CD4-positive, alpha-beta T cell treated with Interleukin-17A for 1 hour (primary cell): ENCODE results near the gene VPS39.

Experiments used
- DNase-seq: peaks from one replicate; pipeline ENCODE4 v3.0.0-alpha.2; 2020

VPS39 gene

GRCh38 chr15:42194513-42194912, 13.6 kb downstream of the VPS39 start:
- no peak for DNase-seq

- no peak for DNase-seq
Observed at GRCh38 chr15:42193383-42193782, 14.7 kb downstream of the VPS39 start.

- no peak for DNase-seq
Observed at GRCh38 chr15:42191610-42192346, 16.3 kb downstream of the VPS39 start.

- no peak for DNase-seq
Observed at GRCh38 chr15:42190370-42190769, 17.7 kb downstream of the VPS39 start.

- DNase-seq: no peak
Observed at GRCh38 chr15:42185801-42186200, 22.3 kb downstream of the VPS39 start.

- no peak for DNase-seq
Observed at GRCh38 chr15:42184736-42185135, 23.4 kb downstream of the VPS39 start.

GRCh38 chr15:42184296-42184695, 23.8 kb downstream of the VPS39 start:
- no peak for DNase-seq

GRCh38 chr15:42182961-42183360, 25.1 kb downstream of the VPS39 start:
- DNase-seq: no peak

- DNase-seq: no peak
Observed at GRCh38 chr15:42182328-42182886, 25.7 kb downstream of the VPS39 start.

GRCh38 chr15:42178056-42178455, 30.0 kb downstream of the VPS39 start:
- no peak for DNase-seq

GRCh38 chr15:42175671-42176070, 32.4 kb downstream of the VPS39 start:
- no peak for DNase-seq

GRCh38 chr15:42172475-42172874, 35.6 kb downstream of the VPS39 start:
- no peak for DNase-seq

GRCh38 chr15:42171795-42172194, 36.3 kb downstream of the VPS39 start:
- DNase-seq: no peak

GRCh38 chr15:42171122-42171521, 37.0 kb downstream of the VPS39 start:
- no peak for DNase-seq

GRCh38 chr15:42166225-42166940, 41.7 kb downstream of the VPS39 start:
- DNase-seq: no peak

- no peak for DNase-seq
Observed at GRCh38 chr15:42165106-42165505, 43.0 kb downstream of the VPS39 start.

GRCh38 chr15:42163947-42164550, 44.1 kb downstream of the VPS39 start:
- DNase-seq: no peak

GRCh38 chr15:42163291-42163690, 44.8 kb downstream of the VPS39 start:
- DNase-seq: no peak

GRCh38 chr15:42160136-42160535, 48.0 kb downstream of the VPS39 start:
- DNase-seq: no peak

- DNase-seq: no peak
Observed at GRCh38 chr15:42159381-42160015, 48.6 kb downstream of the VPS39 start.

- DNase-seq: no peak
Observed at GRCh38 chr15:42158941-42159340, 49.2 kb downstream of the VPS39 start.

GRCh38 chr15:42157981-42158765, 49.9 kb downstream of the VPS39 start:
- no peak for DNase-seq
